Urinary bladder (tissue), 4 donors: ENCODE measurements around the gene RIOK3. TPM values are rescaled to one million over a fixed set of nuclear protein-coding genes. Genes with fewer than 3 reads are reported as not detected.
A peak's percentile ranks its signal among the peaks of the same experiment; 100 is the strongest.

Source experiments
- DNase-seq: peaks from one replicate; pipeline ENCODE4 v3.0.0-alpha.2; 2015; ENCODE audit errors: extremely low spot score
- H3K27ac ChIP-seq: one replicate; pipeline ENCODE4 v1.5.1; 2013; ENCODE audit warnings: low read depth, mild to moderate bottlenecking, moderate library complexity
- H3K36me3 ChIP-seq: one replicate; pipeline ENCODE4 v1.6.1; 2013; ENCODE audit warnings: mild to moderate bottlenecking, moderate library complexity; ENCODE audit not compliant: insufficient read depth
- H3K4me1 ChIP-seq: one replicate; pipeline ENCODE4 v1.6.1; 2013; ENCODE audit warnings: mild to moderate bottlenecking, moderate library complexity; ENCODE audit not compliant: insufficient read depth
- H3K4me3 ChIP-seq: one replicate; pipeline ENCODE4 v1.5.1; 2013; ENCODE audit warnings: low read depth, low read length
- WGBS: extraction: QIAGEN DNeasy Blood & Tissue Kit; methylation state at CpG from one replicate; pipeline ENCODE4 v1.1.7; 2013; 5-methylcytosine and 5-hydroxymethylcytosine counted together
- polyA plus RNA-seq: library from polyadenylated mRNA; stranded (reverse); fragments of 200-250 nt; gene quantifications from one replicate; pipeline ENCODE4 v1.2.3, GENCODE V29; 2013
- total RNA-seq: library from RNA; depleted of rRNA; stranded (reverse); fragments of >200 nt; gene quantifications from one replicate; pipeline ENCODE4 v1.2.3, GENCODE V29; 2014
- donor health status: healthy with polysubstance abuse.
- donor health status: healthy.

RIOK3 gene
- total and polyA plus RNA-seq, 2 donors = 43.4 to 74.9 TPM

DNA sequence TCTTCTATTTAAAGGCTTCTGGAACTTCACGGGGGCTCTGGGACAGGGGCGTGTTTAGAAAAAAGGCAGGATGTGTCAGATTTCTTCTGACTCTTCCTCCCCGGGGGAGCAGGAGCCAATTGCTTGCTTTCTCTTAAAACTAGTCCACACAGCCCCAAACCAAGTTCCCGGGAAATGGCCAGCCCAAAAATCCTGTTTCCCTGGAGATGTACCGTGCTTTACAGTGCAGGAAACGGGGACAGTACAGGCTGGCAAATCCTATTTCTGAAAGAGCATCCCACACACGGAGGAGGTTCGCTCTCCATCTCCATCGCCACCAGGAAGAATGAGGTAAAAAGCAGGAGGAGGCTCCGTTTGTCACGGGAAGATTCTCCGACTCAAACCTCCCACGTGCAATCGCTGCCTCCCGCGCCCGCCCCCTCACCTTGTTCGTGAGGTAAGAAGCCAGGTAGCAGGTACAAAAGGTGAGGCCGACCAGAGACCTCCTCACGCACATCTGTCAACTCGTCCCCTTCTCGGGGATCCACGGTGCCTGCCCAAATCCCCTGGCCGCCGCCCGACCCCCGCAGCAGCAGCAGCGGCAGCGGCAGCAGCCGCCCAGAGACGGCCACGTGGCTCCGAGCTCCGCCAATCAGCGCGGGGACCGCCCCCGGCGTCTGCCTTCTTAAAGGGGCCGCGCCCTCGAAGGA lies 15.6 kb upstream of the RIOK3 start:
- peaks cover 2% of the 10 kb centered on the region for H3K4me1 ChIP-seq
- H3K4me3 ChIP-seq = peak overlapping the region; percentile 75
- H3K27ac ChIP-seq = no peak overlapping the region
- peak; percentile 33 for DNase-seq
- WGBS = under 1% methylated on average over 42 of the region's 42 CpGs
- H3K36me3 ChIP-seq = no peaks in the 10 kb centered on the region

DNA sequence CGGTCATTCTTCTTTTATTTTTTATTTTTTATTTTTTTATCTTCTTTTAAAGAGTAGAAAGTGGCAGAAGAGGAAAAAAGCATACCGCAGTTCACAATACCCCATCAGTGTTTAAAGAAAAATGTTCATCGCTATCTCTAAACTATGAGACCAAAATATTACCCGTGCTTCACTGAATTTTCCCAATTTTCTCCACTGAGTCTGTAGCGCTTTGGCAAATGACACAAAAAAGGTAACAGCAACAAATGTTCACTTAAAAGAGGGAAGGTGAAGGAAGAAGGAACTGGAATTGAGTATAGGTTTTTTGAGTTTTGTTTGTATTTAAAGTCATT lies 15.1 kb upstream of the RIOK3 start:
- Histone ChIP-seq H3K4me3 (peak overlapping the region; percentile 75), H3K4me1 (peaks cover 2% of the 10 kb centered on the region), H3K36me3 (no peaks in the 10 kb centered on the region), H3K27ac (no peak overlapping the region)
- 44% methylated on average over 5 of the region's 5 CpGs for WGBS
- DNase-seq = no peak

DNA sequence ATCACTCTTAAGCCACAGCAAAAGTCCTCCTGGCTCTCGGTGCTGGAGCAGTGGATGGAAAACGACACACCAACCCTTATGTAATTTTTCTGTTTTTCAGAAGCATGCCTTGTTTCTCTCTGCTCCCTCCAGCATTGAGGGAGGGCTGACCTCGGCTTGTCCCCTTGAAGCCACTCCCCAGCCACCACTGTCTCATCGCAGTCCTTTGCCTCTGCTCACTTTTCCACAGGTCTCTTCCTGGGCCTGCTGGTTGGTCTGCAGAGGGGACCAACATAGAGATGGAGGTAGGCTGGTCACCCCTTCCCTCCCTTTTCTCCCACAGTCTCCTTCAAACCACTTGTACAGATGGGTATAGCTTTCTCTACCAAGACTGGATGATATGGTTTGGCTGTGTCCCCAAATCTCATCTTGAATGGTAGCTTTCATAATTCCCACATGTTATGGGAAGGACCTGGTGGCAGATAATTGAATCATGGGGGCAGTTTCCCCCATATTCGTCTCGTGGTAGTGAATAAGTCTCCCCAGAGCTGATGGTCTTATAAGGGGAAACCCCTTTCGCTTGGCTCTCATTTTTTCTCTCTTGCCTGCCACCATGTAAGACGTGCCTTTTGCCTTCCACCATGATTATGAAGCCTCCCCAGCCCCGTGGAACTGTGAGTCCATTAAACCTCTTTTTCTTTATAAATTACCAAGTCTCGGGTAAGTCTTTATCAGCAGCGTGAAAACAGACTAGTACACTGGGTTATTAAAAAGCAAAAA lies 14.3 kb upstream of the RIOK3 start:
- no peak overlapping the region for H3K27ac ChIP-seq
- no peaks in the 10 kb centered on the region for H3K36me3 ChIP-seq
- 86% methylated on average over 11 of the region's 11 CpGs for WGBS
- DNase-seq = no peak
- peaks cover 2% of the 10 kb centered on the region for H3K4me1 ChIP-seq
- H3K4me3 ChIP-seq = no peak overlapping the region

DNA sequence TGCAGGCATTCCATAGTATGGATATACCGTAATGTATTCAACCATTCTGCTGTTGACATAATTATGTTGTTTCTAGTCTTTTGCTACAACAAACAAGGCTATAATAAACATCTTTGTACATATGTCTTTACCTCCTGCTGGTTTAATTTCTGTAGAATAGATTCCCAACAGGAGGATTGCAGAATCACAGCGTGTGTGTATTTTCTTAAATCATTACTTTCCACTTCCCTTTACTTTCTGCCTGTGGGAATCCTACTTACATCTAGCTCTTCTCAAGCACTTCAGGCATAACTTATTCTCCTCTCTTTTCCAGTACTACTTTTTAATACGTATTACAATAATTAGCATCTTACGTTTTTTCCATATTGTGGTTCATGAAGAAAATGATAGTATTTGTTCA lies 13.0 kb upstream of the RIOK3 start:
- no peaks in the 10 kb centered on the region for H3K36me3 ChIP-seq
- no peak overlapping the region for H3K27ac ChIP-seq
- H3K4me3 ChIP-seq = no peak overlapping the region
- peaks cover 2% of the 10 kb centered on the region for H3K4me1 ChIP-seq
- DNase-seq = no peak
- 85% methylated on average over 4 of the region's 4 CpGs for WGBS

DNA sequence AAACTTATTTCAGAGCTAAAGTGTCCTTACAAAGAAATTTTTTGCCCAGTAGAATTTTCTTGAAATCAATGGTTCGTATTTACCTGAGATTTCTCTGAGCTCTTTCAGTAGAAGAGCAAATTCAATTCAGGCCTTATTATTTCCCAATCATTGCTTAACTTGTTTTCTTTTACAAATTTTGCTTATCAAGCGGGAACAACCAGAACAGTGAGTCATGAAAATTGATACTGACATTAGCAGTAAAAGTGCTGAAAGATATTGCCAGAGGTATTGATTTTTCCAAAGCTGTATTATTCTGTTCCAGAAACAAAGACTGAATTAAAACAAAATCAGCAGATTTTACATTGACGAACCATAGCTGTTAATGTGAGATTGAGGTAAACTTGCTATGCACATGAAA lies 10.1 kb upstream of the RIOK3 start:
- Histone ChIP-seq H3K4me3 (no peak overlapping the region), H3K36me3 (no peaks in the 10 kb centered on the region), H3K4me1 (no peaks in the 10 kb centered on the region), H3K27ac (no peak overlapping the region)
- WGBS = 77% methylated on average over 3 of the region's 3 CpGs
- DNase-seq = no peak

DNA sequence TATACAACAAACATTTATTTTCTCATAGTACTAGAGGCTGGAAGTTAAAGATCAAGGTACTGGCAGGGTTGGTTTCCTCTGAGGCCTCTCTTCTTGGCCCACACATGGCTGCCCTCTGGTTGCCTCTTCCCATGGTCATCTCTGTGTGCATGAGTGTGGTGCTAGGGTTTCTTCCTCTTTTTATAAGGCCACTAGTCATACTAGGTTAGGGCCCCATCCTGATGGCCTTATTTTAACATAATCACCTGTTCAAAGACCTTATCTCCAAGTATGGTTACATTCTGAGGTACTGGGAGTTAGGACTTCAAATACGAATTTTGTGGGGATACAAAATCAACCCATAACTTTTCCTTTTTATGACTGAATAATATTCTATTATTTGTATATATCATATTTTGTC lies 4.8 kb upstream of the RIOK3 start:
- 88% methylated on average over 1 of the region's 1 CpG for WGBS
- no peak for DNase-seq
- Histone ChIP-seq H3K4me3 (no peak overlapping the region), H3K27ac (no peak overlapping the region), H3K36me3 (no peaks in the 10 kb centered on the region), H3K4me1 (no peaks in the 10 kb centered on the region)

DNA sequence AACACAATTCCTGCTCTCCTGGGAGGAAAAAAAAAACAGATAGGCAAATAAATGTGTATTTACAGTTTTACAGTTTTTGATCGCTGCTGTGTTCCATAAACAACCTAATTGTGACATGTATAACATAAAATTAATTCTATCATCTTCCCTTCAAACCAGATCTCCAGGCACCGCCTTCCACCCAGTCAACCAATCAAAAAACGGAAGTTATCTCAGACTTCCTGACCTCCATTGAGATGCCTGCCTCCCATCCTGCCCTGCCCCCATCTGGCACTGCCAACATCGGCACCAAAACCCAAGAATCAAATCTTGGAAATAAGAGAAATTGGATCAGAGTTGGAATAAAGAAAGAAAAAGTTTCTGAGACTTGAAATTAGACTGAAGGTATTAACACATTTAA lies 3.1 kb upstream of the RIOK3 start:
- Histone ChIP-seq H3K4me1 (no peaks in the 10 kb centered on the region), H3K36me3 (no peaks in the 10 kb centered on the region), H3K4me3 (no peak overlapping the region), H3K27ac (no peak overlapping the region)
- WGBS = 81% methylated on average over 4 of the region's 4 CpGs
- DNase-seq = no peak

DNA sequence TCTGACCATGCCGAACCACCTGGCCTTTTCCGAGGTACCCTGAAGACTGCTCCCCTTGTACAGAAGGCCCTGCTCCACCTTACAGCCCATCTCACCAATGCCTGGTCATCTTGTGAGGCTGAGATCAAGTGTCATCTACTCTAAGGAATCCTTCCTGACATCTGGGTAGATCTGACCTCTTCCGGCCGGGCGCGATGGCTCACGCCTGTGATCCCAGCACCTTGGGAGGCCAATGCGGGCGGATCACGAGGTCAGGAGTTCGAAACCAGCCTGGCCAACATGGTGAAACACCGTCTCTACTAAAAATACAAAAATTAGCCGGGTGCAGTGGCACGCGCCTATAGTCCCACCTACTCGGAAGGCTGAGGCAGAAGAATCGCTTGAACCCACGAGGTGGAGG lies 2.1 kb upstream of the RIOK3 start:
- H3K36me3 ChIP-seq = no peaks in the 10 kb centered on the region
- H3K27ac ChIP-seq = no peak overlapping the region
- DNase-seq = no peak

DNA sequence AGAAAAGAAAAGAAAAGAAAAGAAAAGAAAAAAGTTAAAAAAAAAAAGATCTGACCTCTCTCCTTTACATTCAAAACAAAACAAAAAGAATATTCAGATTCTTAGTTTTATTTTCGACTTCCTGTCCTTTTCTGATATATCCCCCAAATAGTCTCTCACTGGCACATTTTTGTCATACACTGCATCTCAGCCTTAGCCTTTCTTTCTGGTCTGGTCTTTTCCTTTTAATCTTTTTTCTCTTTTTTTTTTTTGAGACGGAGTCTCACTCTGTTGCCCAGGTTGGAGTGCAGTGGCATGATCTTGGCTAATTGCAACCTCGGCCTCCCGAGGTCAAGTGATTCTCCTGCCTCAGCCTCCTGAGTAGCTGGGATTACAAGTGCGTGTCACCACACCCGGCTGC lies 1.6 kb upstream of the RIOK3 start:
- no peaks in the 10 kb centered on the region for H3K4me1 ChIP-seq
- H3K4me3 ChIP-seq = no peak overlapping the region
- WGBS = 93% methylated on average over 6 of the region's 6 CpGs
- no peak overlapping the region for H3K27ac ChIP-seq
- H3K36me3 ChIP-seq = no peaks in the 10 kb centered on the region
- no peak for DNase-seq

More for the DNA sequence above, 2.1 kb upstream of the RIOK3 start:
- Histone ChIP-seq H3K4me1 (no peaks in the 10 kb centered on the region), H3K4me3 (no peak overlapping the region)
- WGBS = 92% methylated on average over 18 of the region's 18 CpGs

DNA sequence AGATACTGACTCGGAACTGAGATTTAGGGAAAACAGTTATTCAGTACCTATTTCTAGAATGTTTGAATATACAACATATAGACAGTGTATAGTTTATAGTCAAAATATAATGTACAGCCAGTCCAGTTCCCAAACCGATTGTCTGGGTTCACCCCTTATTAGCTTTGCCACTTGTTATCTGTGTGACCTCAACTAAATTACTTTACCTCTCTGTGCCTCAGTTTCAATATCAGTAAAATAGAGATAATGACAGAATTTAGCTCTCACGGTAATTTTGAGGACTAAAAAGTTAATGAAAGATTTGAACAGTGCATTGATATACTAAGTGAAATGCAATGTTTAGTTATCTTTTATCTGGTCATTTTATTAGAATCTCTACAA lies 750 bp upstream of the RIOK3 start:
- H3K4me3 ChIP-seq = no peak overlapping the region
- no peak for DNase-seq
- no peaks in the 10 kb centered on the region for H3K36me3 ChIP-seq
- H3K4me1 ChIP-seq = no peaks in the 10 kb centered on the region
- no peak overlapping the region for H3K27ac ChIP-seq
- WGBS = 63% methylated on average over 3 of the region's 3 CpGs

DNA sequence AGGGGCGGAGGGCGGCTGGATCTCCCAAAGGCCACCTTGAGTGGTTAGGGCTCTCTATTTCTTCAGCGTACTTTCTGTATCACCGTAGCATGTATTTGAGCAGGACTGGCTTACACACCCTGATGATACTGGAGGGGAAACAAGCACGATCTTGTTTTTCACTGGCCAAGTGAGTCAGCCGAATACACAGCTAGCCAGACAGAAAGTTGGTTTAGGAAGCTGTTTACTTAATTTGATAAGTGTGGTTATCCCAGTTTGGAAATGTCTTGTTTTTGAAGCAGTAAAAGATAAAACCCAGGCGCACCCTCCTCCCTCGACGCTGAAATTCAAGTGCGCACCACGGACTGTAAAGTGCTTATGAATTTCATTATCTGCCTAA lies 582 bp downstream of the RIOK3 start:
- under 1% methylated on average over 11 of the region's 11 CpGs for WGBS
- peak; percentile 6 for DNase-seq
- Histone ChIP-seq H3K27ac (peak overlapping the region; percentile 90), H3K4me3 (peak overlapping the region; percentile 89), H3K4me1 (no peaks in the 10 kb centered on the region), H3K36me3 (no peaks in the 10 kb centered on the region)

DNA sequence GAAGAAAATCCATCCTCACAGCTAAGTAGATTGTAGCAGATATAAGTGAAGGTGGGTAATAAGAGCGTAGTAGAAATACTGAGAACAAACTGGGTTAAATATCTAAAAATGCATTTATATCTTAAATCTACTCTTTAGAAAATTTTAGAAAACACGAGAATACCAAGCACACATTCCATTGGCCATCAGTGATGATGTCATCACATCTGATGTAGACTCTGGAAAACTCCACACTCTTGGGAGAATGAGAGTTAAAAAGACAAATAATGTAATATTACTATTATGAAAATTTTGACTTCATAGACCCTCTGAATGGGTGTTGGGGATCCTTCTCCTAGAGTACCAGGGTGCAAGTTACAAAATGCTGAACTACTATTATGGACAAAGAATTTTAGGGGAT lies 3.7 kb downstream of the RIOK3 start:
- Histone ChIP-seq H3K27ac (no peak overlapping the region), H3K36me3 (no peaks in the 10 kb centered on the region), H3K4me3 (no peak overlapping the region), H3K4me1 (no peaks in the 10 kb centered on the region)
- no peak for DNase-seq
- 93% methylated on average over 2 of the region's 2 CpGs for WGBS

DNA sequence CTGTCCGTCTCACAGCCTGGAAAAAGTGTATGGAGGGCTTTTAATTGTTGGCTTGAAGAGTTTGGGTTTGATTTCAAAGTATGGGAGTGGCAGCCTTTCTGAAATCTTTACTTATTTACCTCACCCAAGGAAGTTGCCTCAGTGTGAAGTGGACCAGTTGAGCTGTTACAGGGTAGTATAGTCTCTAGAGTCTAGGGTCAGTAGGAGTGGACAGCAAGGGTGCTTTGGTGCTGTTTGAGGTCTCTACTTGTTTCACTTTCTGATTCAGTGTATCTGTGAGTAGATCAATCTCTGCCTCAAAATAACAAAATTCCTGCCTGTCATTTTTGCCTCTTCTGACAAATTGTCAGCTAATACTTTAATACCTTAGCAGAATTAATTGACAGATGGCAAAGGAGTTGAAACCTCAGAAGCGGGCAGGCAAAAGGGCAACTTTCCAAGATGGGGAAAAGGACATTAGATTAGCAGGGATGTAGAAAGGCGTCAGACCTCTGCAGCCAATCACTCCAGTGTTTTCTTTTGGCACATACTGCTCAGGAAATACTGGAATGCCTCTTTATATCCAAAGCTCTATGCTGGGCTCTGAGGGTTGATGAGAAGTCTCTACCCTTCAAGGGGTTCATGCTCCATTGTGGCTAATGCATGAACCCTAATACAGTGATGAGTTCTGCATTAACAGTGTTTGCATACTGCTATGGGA lies 5.9 kb downstream of the RIOK3 start:
- H3K4me3 ChIP-seq = no peak overlapping the region
- 86% methylated on average over 3 of the region's 3 CpGs for WGBS

DNA sequence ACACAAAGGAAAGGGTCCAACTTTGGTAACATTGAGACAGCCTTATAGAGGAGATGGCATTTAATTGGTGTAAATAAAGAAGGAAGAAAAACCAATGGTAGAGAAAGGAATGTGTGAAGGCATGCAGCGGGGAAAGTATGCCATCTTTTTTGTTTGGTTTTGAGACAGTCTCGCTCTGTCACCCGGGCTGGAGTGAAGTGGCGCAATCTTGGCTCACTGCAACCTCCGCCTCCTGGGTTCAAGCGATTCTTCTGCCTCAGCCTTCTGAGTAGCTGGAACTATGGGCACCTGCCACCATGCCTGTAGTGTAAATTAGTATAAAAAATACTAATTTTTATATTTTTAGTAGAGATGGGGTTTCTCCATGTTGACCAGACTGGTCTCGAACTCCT lies 6.4 kb downstream of the RIOK3 start:
- H3K4me3 ChIP-seq = no peak overlapping the region
- H3K36me3 ChIP-seq = peaks cover 3% of the 10 kb centered on the region
- H3K27ac ChIP-seq = no peak overlapping the region
- DNase-seq = no peak
- 92% methylated on average over 7 of the region's 7 CpGs for WGBS
- no peaks in the 10 kb centered on the region for H3K4me1 ChIP-seq

More for the DNA sequence above, 5.9 kb downstream of the RIOK3 start:
- H3K36me3 ChIP-seq = peaks cover 3% of the 10 kb centered on the region
- no peak overlapping the region for H3K27ac ChIP-seq
- no peaks in the 10 kb centered on the region for H3K4me1 ChIP-seq
- DNase-seq = no peak
